ENCODE measurements around the gene WDR18. TPM values are rescaled to one million over a fixed set of nuclear protein-coding genes. Genes with fewer than 3 reads are reported as not detected.
A peak's percentile ranks its signal among the peaks of the same experiment; 100 is the strongest.

The WDR18 gene
- total and polyA plus RNA-seq, 4 donors: 15.5 to 68.8 (median 18.5) TPM

- intact Hi-C loops (cut with DNase I): no loop called here
- 92 to 94% methylated on average over 46 to 47 of the region's 47 CpGs for WGBS, 2 donors
- H3K27ac ChIP-seq (ENCODE audit: low read depth in 1 of 2, low read length in 2 of 2): no peak overlapping the region
- DNase-seq: peak in 1 of 2 donors; percentile 92
- no peak overlapping the region for H3K4me3 ChIP-seq (ENCODE audit: low read length in 2 of 2)
- no peaks in the 10 kb centered on the region for H3K4me1 ChIP-seq (ENCODE audit: control insufficient read depth in 1 of 2, insufficient read depth in 2 of 2, low read length in 2 of 2)
- peak; percentile 39 for ATAC-seq (ENCODE audit: low FRiP score)
- no peaks in the 10 kb centered on the region for H3K9me3 ChIP-seq (ENCODE audit: control insufficient read depth, low read length)
- H3K36me3 ChIP-seq (ENCODE audit: control insufficient read depth in 1 of 2, insufficient read depth in 2 of 2, low read length in 1 of 2): no peaks in the 10 kb centered on the region
- H3K27me3 ChIP-seq (ENCODE audit: control insufficient read depth in 1 of 2, insufficient read depth in 2 of 2, low read length in 1 of 2): no peaks in the 10 kb centered on the region
Observed at GRCh38 chr19:947707-948539, 36.2 kb upstream of the WDR18 start.

DNA sequence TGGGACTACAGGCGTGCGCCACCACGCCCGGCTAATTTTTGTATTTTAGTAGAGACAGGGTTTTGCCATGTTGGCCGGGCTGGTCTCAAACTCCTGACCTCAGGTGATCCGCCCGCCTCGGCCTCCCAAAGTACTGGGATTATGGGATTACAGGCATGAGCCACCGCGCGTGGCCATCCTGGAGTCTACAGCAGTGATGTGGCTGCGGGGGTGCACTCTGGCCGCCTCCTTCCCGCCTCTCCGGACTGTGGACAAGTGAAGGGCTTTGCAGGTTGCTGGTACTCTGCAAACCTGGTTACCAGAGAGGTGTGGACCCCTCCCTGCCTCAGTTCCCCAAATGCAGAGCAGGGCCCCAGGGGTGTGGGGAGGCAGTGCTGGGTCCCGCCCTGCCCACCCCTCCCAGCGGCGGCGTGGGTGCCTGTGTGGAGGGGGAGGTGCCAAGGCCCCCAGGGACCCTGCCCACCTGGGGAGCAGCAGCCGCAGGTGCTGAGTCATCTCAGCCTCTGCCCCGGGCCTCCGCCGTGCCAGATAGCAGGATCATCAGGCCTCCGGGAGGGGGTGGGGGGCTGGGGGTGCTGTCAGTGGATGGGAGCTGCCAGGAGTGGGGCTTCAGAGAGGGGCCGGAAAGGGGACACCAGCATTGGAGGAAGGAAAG is 35.2 kb upstream of the WDR18 start:
- 94 to 95% methylated on average over 22 to 25 of the region's 25 CpGs for WGBS, 2 donors

GRCh38 chr19:950352-951066 is 33.6 kb upstream of the WDR18 start:
- Histone ChIP-seq H3K9me3 (ENCODE audit: control insufficient read depth, low read length) (no peaks in the 10 kb centered on the region), H3K27me3 (ENCODE audit: control insufficient read depth in 1 of 2, insufficient read depth in 2 of 2, low read length in 1 of 2) (no peaks in the 10 kb centered on the region), H3K4me3 (ENCODE audit: low read length in 2 of 2) (no peak overlapping the region), H3K36me3 (ENCODE audit: control insufficient read depth in 1 of 2, insufficient read depth in 2 of 2, low read length in 1 of 2) (no peaks in the 10 kb centered on the region), H3K4me1 (ENCODE audit: control insufficient read depth in 1 of 2, insufficient read depth in 2 of 2, low read length in 2 of 2) (no peaks in the 10 kb centered on the region), H3K27ac (ENCODE audit: low read depth in 1 of 2, low read length in 2 of 2) (no peak overlapping the region)
- no peak for ATAC-seq (ENCODE audit: low FRiP score)
- intact Hi-C loops (cut with DNase I): no loop called here
- 89 to 91% methylated on average over 17 of the region's 17 CpGs for WGBS, 2 donors
- no peak for DNase-seq

More for the DNA sequence above, 35.2 kb upstream of the WDR18 start:
- Histone ChIP-seq H3K27ac (ENCODE audit: low read depth in 1 of 2, low read length in 2 of 2) (no peak overlapping the region), H3K4me1 (ENCODE audit: control insufficient read depth in 1 of 2, insufficient read depth in 2 of 2, low read length in 2 of 2) (no peaks in the 10 kb centered on the region), H3K9me3 (ENCODE audit: control insufficient read depth, low read length) (no peaks in the 10 kb centered on the region), H3K36me3 (ENCODE audit: control insufficient read depth in 1 of 2, insufficient read depth in 2 of 2, low read length in 1 of 2) (no peaks in the 10 kb centered on the region), H3K4me3 (ENCODE audit: low read length in 2 of 2) (no peak overlapping the region), H3K27me3 (ENCODE audit: control insufficient read depth in 1 of 2, insufficient read depth in 2 of 2, low read length in 1 of 2) (no peaks in the 10 kb centered on the region)
- ATAC-seq (ENCODE audit: low FRiP score): no peak
- intact Hi-C loops (cut with DNase I): no loop called here
- DNase-seq: no peak

DNA sequence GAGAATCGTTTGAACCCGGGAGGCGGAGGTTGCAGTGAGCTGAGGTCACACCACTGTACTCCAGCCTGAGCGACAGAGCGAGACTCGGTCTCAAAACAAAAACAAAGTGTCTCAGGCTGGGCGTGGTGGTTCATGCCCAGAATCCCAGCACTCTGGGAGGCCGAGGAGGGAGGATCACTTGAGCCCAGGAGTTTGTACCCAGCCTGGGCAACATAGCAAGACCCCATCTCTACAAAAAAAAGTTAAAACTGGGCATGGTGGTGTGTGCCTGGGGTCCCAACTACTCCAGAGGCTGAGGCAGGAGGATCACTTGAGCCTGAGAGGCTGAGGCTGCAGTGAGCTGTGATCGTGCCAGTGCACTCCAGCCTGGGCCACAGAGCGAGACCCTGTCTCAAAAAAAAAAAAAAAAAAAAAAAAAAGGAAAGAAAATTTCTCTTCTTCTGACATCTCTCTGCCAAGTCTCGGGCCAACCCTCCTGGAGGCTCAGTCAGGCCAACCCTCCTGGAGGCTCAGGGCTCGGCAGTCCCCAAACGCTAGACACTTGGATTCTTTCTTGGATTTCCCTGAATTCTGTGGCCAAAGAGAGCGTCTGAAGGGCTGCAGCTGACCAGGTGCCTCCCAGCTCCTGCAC is 32.0 kb upstream of the WDR18 start:
- intact Hi-C loops (cut with DNase I): no loop called here
- ATAC-seq (ENCODE audit: low FRiP score) (no peak), DNase-seq (no peak)
- Histone ChIP-seq H3K36me3 (ENCODE audit: control insufficient read depth in 1 of 2, insufficient read depth in 2 of 2, low read length in 1 of 2) (no peaks in the 10 kb centered on the region), H3K27ac (ENCODE audit: low read depth in 1 of 2, low read length in 2 of 2) (no peak overlapping the region), H3K4me1 (ENCODE audit: control insufficient read depth in 1 of 2, insufficient read depth in 2 of 2, low read length in 2 of 2) (no peaks in the 10 kb centered on the region), H3K4me3 (ENCODE audit: low read length in 2 of 2) (no peak overlapping the region), H3K9me3 (ENCODE audit: control insufficient read depth, low read length) (no peaks in the 10 kb centered on the region), H3K27me3 (ENCODE audit: control insufficient read depth in 1 of 2, insufficient read depth in 2 of 2, low read length in 1 of 2) (no peaks in the 10 kb centered on the region)
- WGBS, 2 donors: 84 to 88% methylated on average over 14 of the region's 14 CpGs

DNA sequence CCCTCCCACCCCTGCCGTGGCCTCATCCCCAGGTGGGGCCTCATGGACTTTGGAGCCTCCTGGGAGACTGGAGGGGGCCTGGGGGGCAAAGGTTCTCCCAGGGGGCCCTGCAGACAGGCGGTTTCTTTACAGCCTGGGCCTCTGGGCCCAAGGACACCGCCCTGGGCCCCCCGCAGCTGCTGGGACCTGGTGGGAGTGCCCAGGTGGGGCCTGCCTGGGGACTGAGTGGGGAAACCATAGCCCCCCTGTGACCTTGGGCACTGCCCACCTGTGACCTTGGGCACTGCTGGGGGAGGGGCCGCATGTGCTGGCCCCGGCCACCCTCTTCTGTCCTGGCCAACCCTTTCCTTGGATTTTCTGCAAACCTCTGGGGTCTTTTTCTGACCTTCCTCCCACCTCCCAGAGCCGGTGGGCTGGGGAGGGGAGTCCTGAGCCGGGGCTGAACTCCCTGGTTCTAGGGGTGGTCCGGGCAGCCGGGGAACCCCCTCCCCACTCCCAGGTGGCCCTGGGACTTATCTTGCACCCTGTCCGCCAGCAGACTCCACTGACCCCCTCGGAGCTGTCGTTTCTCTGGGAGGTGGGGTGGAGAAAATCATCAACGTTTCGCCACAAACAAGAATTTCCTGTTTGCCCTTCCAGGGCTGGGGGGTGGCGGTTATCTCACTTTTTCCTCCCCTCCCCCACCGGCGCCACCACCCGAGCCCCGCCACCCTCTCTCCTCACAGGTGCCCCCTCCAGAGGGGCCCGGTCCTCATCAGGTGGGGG is 31.3 kb upstream of the WDR18 start:
- intact Hi-C loops (cut with DNase I): no loop called here
- H3K27me3 ChIP-seq (ENCODE audit: control insufficient read depth in 1 of 2, insufficient read depth in 2 of 2, low read length in 1 of 2): no peaks in the 10 kb centered on the region
- WGBS, 2 donors: 53 to 57% methylated on average over 17 to 21 of the region's 21 CpGs
- DNase-seq (no peak), ATAC-seq (ENCODE audit: low FRiP score) (no peak)
- H3K27ac ChIP-seq (ENCODE audit: low read depth in 1 of 2, low read length in 2 of 2): no peak overlapping the region
- H3K9me3 ChIP-seq (ENCODE audit: control insufficient read depth, low read length): no peaks in the 10 kb centered on the region
- no peaks in the 10 kb centered on the region for H3K4me1 ChIP-seq (ENCODE audit: control insufficient read depth in 1 of 2, insufficient read depth in 2 of 2, low read length in 2 of 2)
- no peak overlapping the region for H3K4me3 ChIP-seq (ENCODE audit: low read length in 2 of 2)
- no peaks in the 10 kb centered on the region for H3K36me3 ChIP-seq (ENCODE audit: control insufficient read depth in 1 of 2, insufficient read depth in 2 of 2, low read length in 1 of 2)

GRCh38 chr19:953445-954271 is 30.5 kb upstream of the WDR18 start:
- no peak for ATAC-seq (ENCODE audit: low FRiP score)
- H3K36me3 ChIP-seq (ENCODE audit: control insufficient read depth in 1 of 2, insufficient read depth in 2 of 2, low read length in 1 of 2): no peaks in the 10 kb centered on the region
- intact Hi-C loops (cut with DNase I): no loop called here
- no peak for DNase-seq
- no peak overlapping the region for H3K4me3 ChIP-seq (ENCODE audit: low read length in 2 of 2)
- no peaks in the 10 kb centered on the region for H3K27me3 ChIP-seq (ENCODE audit: control insufficient read depth in 1 of 2, insufficient read depth in 2 of 2, low read length in 1 of 2)
- WGBS, 2 donors: 45 to 48% methylated on average over 33 of the region's 33 CpGs
- no peaks in the 10 kb centered on the region for H3K9me3 ChIP-seq (ENCODE audit: control insufficient read depth, low read length)
- no peaks in the 10 kb centered on the region for H3K4me1 ChIP-seq (ENCODE audit: control insufficient read depth in 1 of 2, insufficient read depth in 2 of 2, low read length in 2 of 2)
- H3K27ac ChIP-seq (ENCODE audit: low read depth in 1 of 2, low read length in 2 of 2): no peak overlapping the region

DNA sequence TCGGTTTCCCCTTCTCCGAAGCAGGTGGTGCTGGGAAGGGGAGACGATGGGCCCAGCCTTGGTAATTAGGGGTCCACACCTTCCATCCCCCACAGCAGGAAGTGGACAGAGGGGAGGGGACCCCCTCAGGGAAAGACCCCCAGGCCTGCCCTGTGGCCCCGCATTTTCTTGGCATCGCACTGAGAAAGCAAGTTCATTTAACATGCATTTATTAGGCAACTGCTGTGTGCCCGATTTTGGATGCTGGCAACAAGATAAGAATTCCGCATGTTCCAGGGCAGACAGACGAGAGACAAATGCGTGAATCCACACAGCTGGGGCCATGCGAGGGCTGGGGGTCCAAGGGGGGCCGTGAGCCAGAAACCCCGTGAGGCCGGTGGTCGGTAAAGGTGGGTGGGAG is 29.9 kb upstream of the WDR18 start:
- no peak for DNase-seq
- no peaks in the 10 kb centered on the region for H3K27me3 ChIP-seq (ENCODE audit: control insufficient read depth in 1 of 2, insufficient read depth in 2 of 2, low read length in 1 of 2)
- no peak for ATAC-seq (ENCODE audit: low FRiP score)

More for the DNA sequence above, 29.9 kb upstream of the WDR18 start:
- intact Hi-C loops (cut with DNase I): no loop called here
- H3K9me3 ChIP-seq (ENCODE audit: control insufficient read depth, low read length): no peaks in the 10 kb centered on the region
- no peaks in the 10 kb centered on the region for H3K4me1 ChIP-seq (ENCODE audit: control insufficient read depth in 1 of 2, insufficient read depth in 2 of 2, low read length in 2 of 2)
- 72 to 75% methylated on average over 14 of the region's 14 CpGs for WGBS, 2 donors
- H3K27ac ChIP-seq (ENCODE audit: low read depth in 1 of 2, low read length in 2 of 2): no peak overlapping the region
- no peaks in the 10 kb centered on the region for H3K36me3 ChIP-seq (ENCODE audit: control insufficient read depth in 1 of 2, insufficient read depth in 2 of 2, low read length in 1 of 2)
- H3K4me3 ChIP-seq (ENCODE audit: low read length in 2 of 2): no peak overlapping the region

All from aorta (tissue), 5 donors.